GM23338 (cell line): ENCODE data around the gene FCSK. TPM values are rescaled to one million over a fixed set of nuclear protein-coding genes. Genes with fewer than 3 reads are reported as not detected.

Experiments used
- ATAC-seq: fragments of 200-7000 bp; cut with Tn5 transposase; 3 replicates; pipeline ENCODE4 v1.9.1; 2020
- DNase-seq: peaks from one replicate; pipeline ENCODE4 v3.0.0-alpha.2; 2015; ENCODE audit warnings: low spot score
- H2AFZ ChIP-seq: fragments of 200-600 bp; sonication (generic); 2 replicates; pipeline ENCODE4 v1.8.0; 2016; ENCODE audit warnings: antibody characterized with exemption, mild to moderate bottlenecking, moderate library complexity
- H3F3A ChIP-seq: fragments of 200-600 bp; sonication (generic); replicated peaks from 2 replicates; pipeline ENCODE4 v1.8.0; 2017; ENCODE audit warnings: antibody characterized with exemption, mixed run types, low read depth
- H3K27ac ChIP-seq: fragments of 200-600 bp; sonication (generic); 2 replicates; pipeline ENCODE4 v1.6.1; 2016; ENCODE audit warnings: low read depth
- H3K27me3 ChIP-seq: fragments of 200-600 bp; sonication (generic); 2 replicates; pipeline ENCODE4 v1.8.0; 2016; ENCODE audit warnings: mild to moderate bottlenecking, mixed run types, moderate library complexity; ENCODE audit not compliant: insufficient read depth
- H3K36me3 ChIP-seq: fragments of 200-600 bp; sonication (generic); 2 replicates; pipeline ENCODE4 v1.8.0; 2016; ENCODE audit warnings: mild to moderate bottlenecking; ENCODE audit not compliant: insufficient read depth
- H3K4me1 ChIP-seq: fragments of 200-600 bp; sonication (generic); 2 replicates; pipeline ENCODE4 v1.8.0; 2016; ENCODE audit warnings: mild to moderate bottlenecking, moderate library complexity; ENCODE audit not compliant: insufficient read depth
- H3K4me2 ChIP-seq: fragments of 200-600 bp; sonication (generic); 2 replicates; pipeline ENCODE4 v1.7.1; 2017; ENCODE audit warnings: mixed run types
- H3K4me3 ChIP-seq: fragments of 200-600 bp; sonication (generic); 2 replicates; pipeline ENCODE4 v1.6.1; 2016; ENCODE audit warnings: mixed run types
- H3K79me2 ChIP-seq: fragments of 200-600 bp; sonication (generic); replicated peaks from 2 replicates; pipeline ENCODE4 v1.8.0; 2017; ENCODE audit warnings: mild to moderate bottlenecking; ENCODE audit not compliant: insufficient read depth
- H3K9me2 ChIP-seq: fragments of 200-600 bp; sonication (generic); 2 replicates; pipeline ENCODE4 v1.8.0; 2017; ENCODE audit not compliant: insufficient read depth
- H4K20me1 ChIP-seq: fragments of 200-600 bp; sonication (generic); replicated peaks from 2 replicates; pipeline ENCODE4 v1.8.0; 2017; ENCODE audit warnings: mild to moderate bottlenecking; ENCODE audit not compliant: insufficient read depth
- H3K27ac Mint-ChIP-seq: 2 replicates; pipeline ENCODE4 v1.8.0; 2020; ENCODE audit warnings: inconsistent platforms, mild to moderate bottlenecking, moderate library complexity, mixed read lengths
- H3K27me3 Mint-ChIP-seq: 3 replicates; pipeline ENCODE4 v1.8.0; 2022; ENCODE audit warnings: low read depth, mild to moderate bottlenecking, moderate library complexity, mixed read lengths, inconsistent platforms; ENCODE audit not compliant: insufficient read depth, poor library complexity
- H3K36me3 Mint-ChIP-seq: 3 replicates; pipeline ENCODE4 v1.8.0; 2021; ENCODE audit warnings: low read depth, mild to moderate bottlenecking, inconsistent platforms, moderate library complexity, mixed read lengths
- H3K4me1 Mint-ChIP-seq: 3 replicates; pipeline ENCODE4 v1.8.0; 2020; ENCODE audit warnings: mild to moderate bottlenecking, inconsistent platforms, mixed read lengths
- H3K4me3 Mint-ChIP-seq: 3 replicates; pipeline ENCODE4 v1.8.0; 2021; ENCODE audit warnings: moderate library complexity, mild to moderate bottlenecking, inconsistent platforms, mixed read lengths
- H3K9me3 Mint-ChIP-seq: 3 replicates; pipeline ENCODE4 v1.8.0; 2020; ENCODE audit warnings: moderate library complexity, mild to moderate bottlenecking, inconsistent platforms, mixed read lengths
- EZH2phosphoT487 ChIP-seq: fragments of 200-600 bp; sonication (generic); IDR thresholded peaks from one replicate; pipeline ENCODE4 v1.8.1; 2018; ENCODE audit warnings: antibody characterized with exemption; ENCODE audit not compliant: unreplicated experiment
- JUNB ChIP-seq: IDR thresholded peaks from one replicate; pipeline ENCODE4 v1.6.1; 2016; ENCODE audit warnings: antibody characterized with exemption; ENCODE audit not compliant: unreplicated experiment
- STAT1 ChIP-seq: IDR thresholded peaks from one replicate; pipeline ENCODE4 v1.6.1; 2016; ENCODE audit warnings: antibody characterized with exemption; ENCODE audit not compliant: unreplicated experiment
- ZNF114 ChIP-seq: fragments of 250-450 bp; sonication (Bioruptor Pico); IDR thresholded peaks from 2 replicates; pipeline ENCODE4 v1.5.0; 2020; ENCODE audit warnings: mild to moderate bottlenecking, moderate library complexity
- ZNF331 ChIP-seq: fragments of 250-450 bp; sonication (Bioruptor Pico); IDR thresholded peaks from 2 replicates; pipeline ENCODE4 v1.5.0; 2020; ENCODE audit warnings: low read depth, mild to moderate bottlenecking, moderate library complexity
- polyA plus RNA-seq: library from polyadenylated mRNA; unstranded; fragments of >200 nt; fragmentation: Nextera tagmentation; extraction: Ambion mirVana; gene quantifications from 2 replicates; pipeline ENCODE4 v1.2.1, GENCODE V29; 2016
- total RNA-seq: library from RNA; depleted of rRNA; stranded (reverse); fragments of >200 nt; shearing (Covaris generic); gene quantifications from 2 replicates; pipeline ENCODE4 v1.2.3, GENCODE V29; 2014
- TF ChIP-seq, protein P1 (sequence below): IDR thresholded peaks from 2 replicates; pipeline ENCODE4 v1.6.1; 2016; ENCODE audit warnings: antibody characterized with exemption
- TF ChIP-seq, protein P2 (sequence below): fragments of 250-450 bp; sonication (Bioruptor Pico); IDR thresholded peaks from 2 replicates; pipeline ENCODE4 v1.5.0; 2020; ENCODE audit warnings: mild to moderate bottlenecking, moderate library complexity

Gene FCSK
- total and polyA plus RNA-seq, 2 experiments from 2014 or later: 2.3 to 4.0 TPM

DNA sequence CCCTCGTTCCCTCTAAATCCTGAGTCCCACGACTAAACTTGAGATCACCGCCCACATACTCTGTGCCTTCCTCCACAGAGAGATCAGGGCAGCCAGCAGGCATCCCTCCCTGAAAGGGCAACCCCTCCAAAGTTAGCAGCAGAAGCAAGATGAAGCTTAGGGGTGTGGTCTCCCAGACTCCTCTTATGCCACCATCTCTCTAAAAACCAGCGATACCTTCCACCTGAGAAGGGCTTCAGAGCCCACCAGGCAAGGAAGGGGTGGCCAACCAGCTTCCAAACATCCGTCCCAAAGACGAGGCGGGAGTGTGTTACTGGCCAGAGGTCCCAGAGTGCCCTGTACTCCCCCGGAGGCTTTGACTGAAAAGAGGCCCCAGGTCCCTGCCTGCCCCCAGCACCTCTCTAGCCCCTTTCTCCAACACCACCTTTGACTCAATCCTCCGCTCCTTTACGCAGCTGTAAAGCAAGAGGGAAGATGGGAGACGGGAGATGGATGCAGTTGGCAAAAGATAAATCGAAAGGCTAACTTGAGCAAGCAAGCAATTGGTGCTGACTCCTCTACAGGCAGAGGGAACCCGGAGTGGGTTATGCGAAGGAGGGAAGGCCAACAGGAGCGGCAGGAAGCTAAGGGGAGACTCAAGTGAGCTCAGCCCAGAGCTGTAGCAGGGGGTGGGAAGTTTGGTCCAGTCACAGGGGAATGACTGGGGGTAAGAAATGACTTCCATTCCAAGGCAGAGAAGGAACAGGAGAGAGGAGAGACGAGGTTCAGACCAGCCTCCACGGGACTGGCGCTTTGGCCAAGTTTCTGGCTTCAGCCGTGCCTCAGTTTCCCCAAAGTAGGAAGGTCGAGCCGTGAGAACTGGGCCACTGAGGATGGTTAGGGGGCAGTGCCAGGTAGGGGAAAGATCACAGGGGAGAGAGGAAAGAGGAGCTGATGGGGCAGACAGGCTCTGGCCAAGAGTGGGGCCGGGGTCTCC lies 16.5 kb upstream of the FCSK start:
- H3F3A ChIP-seq: peaks cover 30% of the 10 kb centered on the region
- peak overlapping the region; percentile 89 for H3K27ac ChIP-seq
- H3K79me2 ChIP-seq: peaks cover 53% of the 10 kb centered on the region
- H3K4me3 Mint-ChIP-seq: peak overlapping the region; percentile 82
- no peaks in the 10 kb centered on the region for H3K9me2 ChIP-seq
- peak overlapping the region; percentile 56 for H3K27ac Mint-ChIP-seq
- DNase-seq: peak; percentile 51
- no peaks in the 10 kb centered on the region for H3K27me3 ChIP-seq
- peaks cover 40% of the 10 kb centered on the region for H3K4me1 ChIP-seq
- H4K20me1 ChIP-seq: peaks cover 10% of the 10 kb centered on the region; the same call in 1 of the 2 replicates
- H3K36me3 Mint-ChIP-seq: peaks cover 8% of the 10 kb centered on the region
- H3K36me3 ChIP-seq: no peaks in the 10 kb centered on the region; the same call in 1 of the 2 replicates
- ATAC-seq: peak; percentile 3; the same call in 2 of the 3 replicates
- H3K27me3 Mint-ChIP-seq: peaks cover 15% of the 10 kb centered on the region
- no peaks in the 10 kb centered on the region for H3K9me3 Mint-ChIP-seq
- H3K4me3 ChIP-seq: peak overlapping the region; percentile 94
- no peak overlapping the region; the same call in 1 of the 2 replicates for H2AFZ ChIP-seq
- TF ChIP-seq ZNF331 (CRISPR knock-in tag) (no peak), JUNB (no peak), ZNF114 (CRISPR knock-in tag) (no peak), EZH2phosphoT487 (no peak), STAT1 (no peak)
- TF ChIP-seq, protein P1, sequence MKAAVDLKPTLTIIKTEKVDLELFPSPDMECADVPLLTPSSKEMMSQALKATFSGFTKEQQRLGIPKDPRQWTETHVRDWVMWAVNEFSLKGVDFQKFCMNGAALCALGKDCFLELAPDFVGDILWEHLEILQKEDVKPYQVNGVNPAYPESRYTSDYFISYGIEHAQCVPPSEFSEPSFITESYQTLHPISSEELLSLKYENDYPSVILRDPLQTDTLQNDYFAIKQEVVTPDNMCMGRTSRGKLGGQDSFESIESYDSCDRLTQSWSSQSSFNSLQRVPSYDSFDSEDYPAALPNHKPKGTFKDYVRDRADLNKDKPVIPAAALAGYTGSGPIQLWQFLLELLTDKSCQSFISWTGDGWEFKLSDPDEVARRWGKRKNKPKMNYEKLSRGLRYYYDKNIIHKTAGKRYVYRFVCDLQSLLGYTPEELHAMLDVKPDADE: peak; percentile 11; the same call in 1 of the 2 replicates
- TF ChIP-seq, protein P2, sequence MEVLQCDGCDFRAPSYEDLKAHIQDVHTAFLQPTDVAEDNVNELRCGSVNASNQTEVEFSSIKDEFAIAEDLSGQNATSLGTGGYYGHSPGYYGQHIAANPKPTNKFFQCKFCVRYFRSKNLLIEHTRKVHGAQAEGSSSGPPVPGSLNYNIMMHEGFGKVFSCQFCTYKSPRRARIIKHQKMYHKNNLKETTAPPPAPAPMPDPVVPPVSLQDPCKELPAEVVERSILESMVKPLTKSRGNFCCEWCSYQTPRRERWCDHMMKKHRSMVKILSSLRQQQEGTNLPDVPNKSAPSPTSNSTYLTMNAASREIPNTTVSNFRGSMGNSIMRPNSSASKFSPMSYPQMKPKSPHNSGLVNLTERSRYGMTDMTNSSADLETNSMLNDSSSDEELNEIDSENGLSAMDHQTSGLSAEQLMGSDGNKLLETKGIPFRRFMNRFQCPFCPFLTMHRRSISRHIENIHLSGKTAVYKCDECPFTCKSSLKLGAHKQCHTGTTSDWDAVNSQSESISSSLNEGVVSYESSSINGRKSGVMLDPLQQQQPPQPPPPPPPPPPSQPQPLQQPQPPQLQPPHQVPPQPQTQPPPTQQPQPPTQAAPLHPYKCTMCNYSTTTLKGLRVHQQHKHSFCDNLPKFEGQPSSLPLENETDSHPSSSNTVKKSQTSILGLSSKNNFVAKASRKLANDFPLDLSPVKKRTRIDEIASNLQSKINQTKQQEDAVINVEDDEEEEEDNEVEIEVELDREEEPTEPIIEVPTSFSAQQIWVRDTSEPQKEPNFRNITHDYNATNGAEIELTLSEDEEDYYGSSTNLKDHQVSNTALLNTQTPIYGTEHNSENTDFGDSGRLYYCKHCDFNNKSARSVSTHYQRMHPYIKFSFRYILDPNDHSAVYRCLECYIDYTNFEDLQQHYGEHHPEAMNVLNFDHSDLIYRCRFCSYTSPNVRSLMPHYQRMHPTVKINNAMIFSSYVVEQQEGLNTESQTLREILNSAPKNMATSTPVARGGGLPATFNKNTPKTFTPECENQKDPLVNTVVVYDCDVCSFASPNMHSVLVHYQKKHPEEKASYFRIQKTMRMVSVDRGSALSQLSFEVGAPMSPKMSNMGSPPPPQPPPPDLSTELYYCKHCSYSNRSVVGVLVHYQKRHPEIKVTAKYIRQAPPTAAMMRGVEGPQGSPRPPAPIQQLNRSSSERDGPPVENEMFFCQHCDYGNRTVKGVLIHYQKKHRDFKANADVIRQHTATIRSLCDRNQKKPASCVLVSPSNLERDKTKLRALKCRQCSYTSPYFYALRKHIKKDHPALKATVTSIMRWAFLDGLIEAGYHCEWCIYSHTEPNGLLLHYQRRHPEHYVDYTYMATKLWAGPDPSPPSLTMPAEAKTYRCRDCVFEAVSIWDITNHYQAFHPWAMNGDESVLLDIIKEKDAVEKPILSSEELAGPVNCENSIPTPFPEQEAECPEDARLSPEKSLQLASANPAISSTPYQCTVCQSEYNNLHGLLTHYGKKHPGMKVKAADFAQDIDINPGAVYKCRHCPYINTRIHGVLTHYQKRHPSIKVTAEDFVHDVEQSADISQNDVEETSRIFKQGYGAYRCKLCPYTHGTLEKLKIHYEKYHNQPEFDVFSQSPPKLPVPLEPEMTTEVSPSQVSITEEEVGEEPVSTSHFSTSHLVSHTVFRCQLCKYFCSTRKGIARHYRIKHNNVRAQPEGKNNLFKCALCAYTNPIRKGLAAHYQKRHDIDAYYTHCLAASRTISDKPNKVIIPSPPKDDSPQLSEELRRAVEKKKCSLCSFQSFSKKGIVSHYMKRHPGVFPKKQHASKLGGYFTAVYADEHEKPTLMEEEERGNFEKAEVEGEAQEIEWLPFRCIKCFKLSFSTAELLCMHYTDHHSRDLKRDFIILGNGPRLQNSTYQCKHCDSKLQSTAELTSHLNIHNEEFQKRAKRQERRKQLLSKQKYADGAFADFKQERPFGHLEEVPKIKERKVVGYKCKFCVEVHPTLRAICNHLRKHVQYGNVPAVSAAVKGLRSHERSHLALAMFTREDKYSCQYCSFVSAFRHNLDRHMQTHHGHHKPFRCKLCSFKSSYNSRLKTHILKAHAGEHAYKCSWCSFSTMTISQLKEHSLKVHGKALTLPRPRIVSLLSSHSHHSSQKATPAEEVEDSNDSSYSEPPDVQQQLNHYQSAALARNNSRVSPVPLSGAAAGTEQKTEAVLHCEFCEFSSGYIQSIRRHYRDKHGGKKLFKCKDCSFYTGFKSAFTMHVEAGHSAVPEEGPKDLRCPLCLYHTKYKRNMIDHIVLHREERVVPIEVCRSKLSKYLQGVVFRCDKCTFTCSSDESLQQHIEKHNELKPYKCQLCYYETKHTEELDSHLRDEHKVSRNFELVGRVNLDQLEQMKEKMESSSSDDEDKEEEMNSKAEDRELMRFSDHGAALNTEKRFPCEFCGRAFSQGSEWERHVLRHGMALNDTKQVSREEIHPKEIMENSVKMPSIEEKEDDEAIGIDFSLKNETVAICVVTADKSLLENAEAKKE: no peak
- H3K4me2 ChIP-seq: peak overlapping the region; percentile 98
- peaks cover 48% of the 10 kb centered on the region for H3K4me1 Mint-ChIP-seq
